Mesothelial cell of epicardium (in vitro differentiated cells): ENCODE measurements around the gene GINS2. TPM values are rescaled to one million over a fixed set of nuclear protein-coding genes. Genes with fewer than 3 reads are reported as not detected.

ENCODE experiments used
- DNase-seq, 2 experiments: peaks; one replicate each; pipeline ENCODE4 v3.0.0; 2021; ENCODE audit warnings: low spot score in 2 of 2; ENCODE audit not compliant: unreplicated experiment in 2 of 2
- H3K27ac Mint-ChIP-seq: 2 replicates; pipeline ENCODE4 v1.8.0; 2021; ENCODE audit warnings: mixed read lengths
- H3K27me3 Mint-ChIP-seq: 2 replicates; pipeline ENCODE4 v1.8.0; 2021; ENCODE audit warnings: low read depth, mixed read lengths
- H3K36me3 Mint-ChIP-seq: 2 replicates; pipeline ENCODE4 v1.8.0; 2021; ENCODE audit warnings: mixed read lengths
- H3K4me1 Mint-ChIP-seq: 2 replicates; pipeline ENCODE4 v1.8.0; 2021; ENCODE audit warnings: mixed read lengths
- H3K4me3 Mint-ChIP-seq: 2 replicates; pipeline ENCODE4 v1.8.0; 2021; ENCODE audit warnings: mild to moderate bottlenecking, moderate library complexity, mixed read lengths
- H3K9me3 Mint-ChIP-seq: 2 replicates; pipeline ENCODE4 v1.8.0; 2021; ENCODE audit warnings: mixed read lengths
- CTCF ChIP-seq: fragments of 200-600 bp; sonication (generic); IDR thresholded peaks from one replicate; pipeline ENCODE4 v1.5.0; 2021; ENCODE audit warnings: antibody characterized with exemption; ENCODE audit not compliant: unreplicated experiment
- total RNA-seq: library from RNA; stranded (reverse); gene quantifications from 3 replicates; pipeline ENCODE4 v1.2.1, GENCODE V29; 2021

GINS2 gene
- total RNA-seq, 1 donor from 2014 or later, result 14.8 TPM

- Mint-ChIP-seq H3K4me1 (peaks cover 19% of the 10 kb centered on the region), H3K36me3 (no peaks in the 10 kb centered on the region), H3K9me3 (no peaks in the 10 kb centered on the region), H3K27me3 (peaks cover 8% of the 10 kb centered on the region), H3K4me3 (no peak overlapping the region), H3K27ac (no peak overlapping the region)
- peak; percentile 27 for TF ChIP-seq CTCF
- no peak for DNase-seq
Observed at GRCh38 chr16:85718682-85719081, 29.9 kb upstream of the GINS2 start.

- Mint-ChIP-seq H3K9me3 (no peaks in the 10 kb centered on the region), H3K36me3 (no peaks in the 10 kb centered on the region), H3K27me3 (peaks cover 8% of the 10 kb centered on the region), H3K4me3 (no peak overlapping the region), H3K4me1 (peaks cover 19% of the 10 kb centered on the region), H3K27ac (no peak overlapping the region)
- no peak for DNase-seq
- TF ChIP-seq CTCF, result no peak
Observed at GRCh38 chr16:85718153-85718477, 29.4 kb upstream of the GINS2 start.

GRCh38 chr16:85717393-85718152 lies 28.8 kb upstream of the GINS2 start:
- no peak overlapping the region for H3K27ac Mint-ChIP-seq
- no peaks in the 10 kb centered on the region for H3K9me3 Mint-ChIP-seq
- peaks cover 19% of the 10 kb centered on the region for H3K4me1 Mint-ChIP-seq
- peaks cover 8% of the 10 kb centered on the region for H3K27me3 Mint-ChIP-seq
- TF ChIP-seq CTCF, result peak; percentile 84
- peak in 1 of 2 experiments; percentile 60 for DNase-seq
- H3K4me3 Mint-ChIP-seq, result no peak overlapping the region
- H3K36me3 Mint-ChIP-seq, result no peaks in the 10 kb centered on the region

- Mint-ChIP-seq H3K9me3 (peaks cover 4% of the 10 kb centered on the region), H3K27me3 (peaks cover 8% of the 10 kb centered on the region), H3K27ac (no peak overlapping the region), H3K4me3 (no peak overlapping the region), H3K36me3 (peaks cover 4% of the 10 kb centered on the region), H3K4me1 (peaks cover 19% of the 10 kb centered on the region)
- DNase-seq, result no peak
- TF ChIP-seq CTCF, result no peak
Observed at GRCh38 chr16:85716680-85717038, 27.9 kb upstream of the GINS2 start.

GRCh38 chr16:85716022-85716679 lies 27.4 kb upstream of the GINS2 start:
- no peak for TF ChIP-seq CTCF
- peaks cover 19% of the 10 kb centered on the region for H3K4me1 Mint-ChIP-seq
- H3K27me3 Mint-ChIP-seq, result peaks cover 8% of the 10 kb centered on the region
- H3K36me3 Mint-ChIP-seq, result peaks cover 4% of the 10 kb centered on the region
- H3K27ac Mint-ChIP-seq, result peak overlapping the region; percentile 80
- peak overlapping the region; percentile 20 for H3K4me3 Mint-ChIP-seq
- no peak for DNase-seq
- peaks cover 4% of the 10 kb centered on the region for H3K9me3 Mint-ChIP-seq
